HG02852 (cell line): ENCODE results near the gene MYO5C.
"Not testable (repeated sequence)": the region's sequence is repeated elsewhere in the genome, so short reads cannot be mapped to it uniquely, and the experiment has no call there.

Experiments used
- ATAC-seq: cut with Tn5 transposase; IDR thresholded peaks from one replicate; pipeline ENCODE4 v1.9.1; 2021; ENCODE audit warnings: mild to moderate bottlenecking, moderate library complexity; ENCODE audit not compliant: unreplicated experiment

The MYO5C gene

GRCh38 chr15:52180196-52180835, 115.3 kb downstream of the MYO5C start:
- ATAC-seq, result peak; percentile 38

GRCh38 chr15:52179278-52180195, 116.1 kb downstream of the MYO5C start:
- ATAC-seq, result peak; percentile 82

DNA sequence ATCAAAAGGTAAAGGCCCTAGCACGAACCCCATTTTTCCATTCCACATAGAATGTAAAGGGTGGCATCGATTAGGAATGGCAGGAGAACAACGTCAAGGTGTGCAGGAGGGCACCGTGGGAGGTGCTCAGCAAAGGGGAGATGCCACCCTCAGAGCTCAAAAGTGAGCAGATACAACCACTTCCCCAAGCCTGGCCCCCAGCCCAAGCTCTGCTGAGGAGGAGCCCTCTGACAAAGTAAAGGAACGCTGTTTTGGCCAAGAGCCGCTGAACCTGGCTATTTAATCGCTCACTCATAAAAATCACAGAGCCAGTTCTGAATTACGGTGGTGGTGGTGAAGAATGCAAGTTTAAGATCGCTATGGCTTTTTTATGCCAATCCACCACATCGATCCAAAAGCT, 116.8 kb downstream of the MYO5C start:
- no peak for ATAC-seq

DNA sequence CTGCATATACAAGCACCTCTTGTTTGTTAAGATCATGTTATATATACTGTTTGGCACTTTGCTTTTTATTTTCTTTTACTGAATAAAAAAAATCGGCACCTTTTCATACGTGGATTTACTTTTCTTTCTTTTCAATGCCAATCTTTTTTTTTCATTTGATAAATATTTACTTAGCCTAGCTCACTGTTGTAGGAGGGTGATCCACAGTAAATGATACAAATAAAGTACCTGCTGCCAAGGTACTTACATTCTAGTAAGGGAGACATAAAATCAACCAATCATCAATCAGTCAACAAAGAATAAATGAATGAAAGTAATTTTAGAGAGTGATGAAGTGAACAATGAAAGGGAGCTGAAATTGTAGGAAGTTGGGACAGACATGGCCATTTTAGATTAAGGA, 122.7 kb downstream of the MYO5C start:
- ATAC-seq, result no peak

- no peak for ATAC-seq
Observed at GRCh38 chr15:52171807-52172206, 123.8 kb downstream of the MYO5C start.

- ATAC-seq, result no peak
Observed at GRCh38 chr15:52171386-52171785, 124.2 kb downstream of the MYO5C start.

DNA sequence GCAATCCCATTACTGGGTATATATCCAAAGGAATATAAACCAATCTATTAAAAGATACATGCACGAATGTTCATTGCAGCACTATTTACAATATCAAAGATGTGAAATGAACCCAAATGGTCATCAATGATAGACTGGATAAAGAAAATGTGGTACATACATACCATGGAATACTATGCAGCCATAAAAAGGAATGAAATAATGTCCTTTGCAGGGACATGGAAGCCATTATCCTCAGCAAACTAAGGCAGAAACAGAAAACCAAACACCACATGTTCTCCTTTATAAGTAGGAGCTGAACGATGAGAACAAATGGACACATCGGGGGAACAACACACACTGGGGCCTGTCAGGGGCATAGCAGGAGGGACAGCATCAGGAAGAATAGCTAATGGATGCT, 125.4 kb downstream of the MYO5C start:
- not testable (repeated sequence) for ATAC-seq

DNA sequence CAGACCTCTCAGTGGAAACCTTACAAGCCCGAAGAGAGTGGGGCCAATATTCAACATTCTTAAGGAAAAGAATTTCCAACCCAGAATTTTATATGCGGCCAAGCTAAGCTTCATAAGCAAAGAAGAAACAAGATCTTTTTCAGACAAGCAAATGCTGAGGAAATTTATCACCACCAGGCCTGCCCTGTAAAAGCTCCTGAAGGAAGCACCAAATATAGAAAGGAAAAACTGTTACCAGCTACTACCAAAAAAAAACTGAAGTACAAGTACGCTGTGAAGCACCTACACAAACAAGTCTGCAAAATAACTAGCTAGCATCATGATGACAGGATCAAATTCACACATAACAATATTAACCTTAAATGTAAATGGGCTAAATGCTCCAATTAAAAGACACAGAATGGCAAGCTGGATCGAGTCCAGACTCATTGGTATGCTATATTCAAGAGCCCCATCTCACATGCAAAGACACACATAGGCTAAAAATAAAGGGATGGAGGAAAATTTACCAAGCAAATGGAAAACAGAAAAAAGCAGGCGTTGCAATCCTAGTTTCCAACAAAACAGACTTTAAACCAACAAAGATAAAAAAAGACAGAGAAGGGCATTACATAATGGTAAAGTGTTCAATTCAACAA, 130.0 kb downstream of the MYO5C start:
- ATAC-seq, result not testable (repeated sequence)

- ATAC-seq, result no peak
Observed at GRCh38 chr15:52164631-52165265, 130.9 kb downstream of the MYO5C start.

DNA sequence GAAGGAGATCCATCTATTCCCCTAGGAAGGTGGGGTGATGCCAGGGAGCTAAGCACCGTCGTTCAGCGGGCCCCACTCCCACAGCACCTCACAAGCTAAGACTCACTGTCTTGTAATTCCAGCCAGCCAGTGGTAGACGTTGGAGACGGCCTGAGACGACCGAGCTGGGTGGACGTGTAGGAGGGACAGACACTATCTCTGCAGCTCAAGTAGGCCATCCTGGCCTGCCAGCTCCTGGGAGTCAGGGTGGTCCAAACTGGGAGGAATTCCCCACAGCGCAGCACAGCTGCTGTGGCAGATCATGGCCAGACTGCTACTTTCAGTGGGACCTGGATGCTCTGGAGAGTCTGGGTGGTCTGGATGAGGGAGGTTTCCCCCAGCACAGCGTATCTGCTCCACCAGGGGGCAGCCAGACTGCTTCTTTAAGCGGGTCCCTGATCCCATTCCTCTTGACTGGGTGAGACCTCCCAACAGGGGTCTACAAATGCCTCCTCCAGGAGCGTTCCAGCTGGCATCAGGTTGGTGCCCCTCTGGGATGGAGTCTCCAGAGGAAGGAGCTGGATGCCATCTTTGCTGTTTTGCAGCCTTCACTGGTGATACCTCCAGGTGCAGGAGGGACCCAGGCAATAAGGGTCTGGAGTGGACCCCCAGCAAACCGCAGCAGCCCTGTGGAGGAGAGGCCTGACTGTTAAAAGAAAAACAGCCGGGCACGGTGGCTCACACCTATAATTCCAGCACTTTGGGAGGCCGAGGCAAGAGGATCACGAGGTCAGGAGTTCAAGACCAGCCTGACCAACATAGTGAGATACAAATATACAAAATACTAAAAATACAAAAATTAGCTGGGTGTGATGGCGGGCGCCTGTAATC, 132.0 kb downstream of the MYO5C start:
- ATAC-seq, result no peak

GRCh38 chr15:52162876-52163275, 132.7 kb downstream of the MYO5C start:
- no peak for ATAC-seq

- ATAC-seq, result no peak
Observed at GRCh38 chr15:52162260-52162659, 133.3 kb downstream of the MYO5C start.

GRCh38 chr15:52161406-52161966, 134.1 kb downstream of the MYO5C start:
- no peak for ATAC-seq

DNA sequence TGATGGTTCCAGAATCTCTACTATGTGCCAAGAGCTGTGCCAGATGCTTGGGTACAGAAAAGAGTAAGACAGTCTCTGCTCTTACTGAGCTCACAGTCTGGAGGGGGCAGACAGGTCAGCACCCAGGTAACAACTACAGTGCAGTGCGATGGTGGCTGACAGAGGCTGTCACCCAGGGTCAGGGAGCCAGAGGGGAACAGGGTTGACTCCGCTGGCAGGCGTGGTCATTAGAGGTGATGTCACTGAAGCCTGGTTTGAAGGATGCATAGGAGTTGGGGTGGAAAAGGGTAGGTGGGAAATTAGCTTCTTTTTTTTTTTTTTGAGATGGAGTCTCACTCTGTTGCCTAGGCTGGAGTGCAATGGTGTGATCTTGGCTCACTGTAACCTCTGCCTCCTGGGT, 136.0 kb downstream of the MYO5C start:
- ATAC-seq, result no peak

- no peak for ATAC-seq
Observed at GRCh38 chr15:52158084-52158765, 137.4 kb downstream of the MYO5C start.

DNA sequence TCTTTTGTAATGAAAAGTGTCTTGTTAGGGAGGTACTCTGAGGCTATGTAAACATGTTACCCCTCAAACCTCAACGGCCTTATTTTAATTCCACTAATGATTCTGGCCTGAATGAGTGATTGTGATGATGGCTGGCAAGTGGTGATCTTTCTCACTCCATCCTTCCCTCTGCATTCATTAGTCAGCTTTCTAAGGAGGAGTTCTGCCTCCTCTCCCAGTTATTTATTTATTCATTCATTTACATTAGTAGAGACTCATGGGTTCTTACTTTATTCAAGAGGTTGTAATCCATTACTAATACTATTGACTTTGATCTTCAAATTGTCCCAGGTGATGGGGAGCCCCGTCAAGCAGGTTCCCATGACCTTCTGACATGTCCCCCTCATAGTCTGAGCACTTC, 139.7 kb downstream of the MYO5C start:
- ATAC-seq, result no peak

GRCh38 chr15:52154896-52155865, 140.4 kb downstream of the MYO5C start:
- no peak for ATAC-seq
